ENCODE measurements around the gene RBM19. TPM values are rescaled to one million over a fixed set of nuclear protein-coding genes. Genes with fewer than 3 reads are reported as not detected.

Gene RBM19
- total RNA-seq, 1 experiment from 2014 or later: 35.7 TPM

- BruUV-seq (replicated peaks): no TSS peak
- ChIA-PET POLR2A (no interaction called here), CTCF (no interaction called here)
- Histone ChIP-seq H3K4me1 (peaks cover 9% of the 10 kb centered on the region), H3K36me3 (ENCODE audit: control insufficient read depth, insufficient read depth, low read length) (no peaks in the 10 kb centered on the region), H3K4me3 (ENCODE audit: low read depth, low read length) (no peak overlapping the region), H3K27me3 (replicated peaks; ENCODE audit: control insufficient read depth, insufficient read depth, low read length) (no peaks in the 10 kb centered on the region), H3K9me3 (peaks cover 6% of the 10 kb centered on the region; the same call in 1 of the 2 replicates)
- no peak for TF ChIP-seq CTCF (IDR thresholded peaks at IDR 0.05; ENCODE audit: insufficient read depth in 1 of 2, low read depth in 1 of 2, low read length in 1 of 2, severe bottlenecking in 1 of 2, unreplicated experiment in 1 of 2)
- no peak for DNase-seq
- intact Hi-C loops (cut with micrococcal nuclease; ENCODE audit: unreplicated experiment): no loop called here
- Mint-ChIP-seq H3K27ac (ENCODE audit: unreplicated experiment) (no peak overlapping the region), H3K9me3 (ENCODE audit: unreplicated experiment) (no peaks in the 10 kb centered on the region), H3K27me3 (ENCODE audit: insufficient read depth, unreplicated experiment) (no peaks in the 10 kb centered on the region), H3K4me1 (ENCODE audit: low read depth, unreplicated experiment) (peaks cover 3% of the 10 kb centered on the region), H3K36me3 (ENCODE audit: insufficient read depth, unreplicated experiment) (peaks cover 5% of the 10 kb centered on the region), H3K4me3 (ENCODE audit: unreplicated experiment) (no peak overlapping the region)
These were observed 163.0 kb downstream of the RBM19 start for GRCh38 chr12:113802966-113803758.

GRCh38 chr12:113802000-113802749, 163.9 kb downstream of the RBM19 start:
- no peaks in the 10 kb centered on the region for H3K4me1 ChIP-seq
- Mint-ChIP-seq H3K27ac (ENCODE audit: unreplicated experiment) (no peak overlapping the region), H3K36me3 (ENCODE audit: insufficient read depth, unreplicated experiment) (peaks cover 5% of the 10 kb centered on the region), H3K4me3 (ENCODE audit: unreplicated experiment) (no peak overlapping the region), H3K4me1 (ENCODE audit: low read depth, unreplicated experiment) (no peaks in the 10 kb centered on the region), H3K9me3 (ENCODE audit: unreplicated experiment) (no peaks in the 10 kb centered on the region), H3K27me3 (ENCODE audit: insufficient read depth, unreplicated experiment) (no peaks in the 10 kb centered on the region)
- H3K4me3 ChIP-seq (ENCODE audit: low read depth, low read length): no peak overlapping the region
- no peaks in the 10 kb centered on the region for H3K27me3 ChIP-seq (replicated peaks; ENCODE audit: control insufficient read depth, insufficient read depth, low read length)
- intact Hi-C loops (cut with micrococcal nuclease; ENCODE audit: unreplicated experiment): no loop called here
- H3K9me3 ChIP-seq: peaks cover 6% of the 10 kb centered on the region; the same call in 1 of the 2 replicates
- TF ChIP-seq CTCF (IDR thresholded peaks at IDR 0.05; ENCODE audit: insufficient read depth in 1 of 2, low read depth in 1 of 2, low read length in 1 of 2, severe bottlenecking in 1 of 2, unreplicated experiment in 1 of 2): no peak
- no peak for DNase-seq
- CTCF ChIA-PET: no interaction called here
- POLR2A ChIA-PET: no interaction called here
- BruUV-seq (replicated peaks): no TSS peak
- no peaks in the 10 kb centered on the region for H3K36me3 ChIP-seq (ENCODE audit: control insufficient read depth, insufficient read depth, low read length)

GRCh38 chr12:113800201-113800600, 165.9 kb downstream of the RBM19 start:
- no TSS peak for BruUV-seq (replicated peaks)
- no peaks in the 10 kb centered on the region for H3K9me3 ChIP-seq
- DNase-seq: no peak

More at GRCh38 chr12:113800201-113800600, 165.9 kb downstream of the RBM19 start:
- Histone ChIP-seq H3K4me3 (ENCODE audit: low read depth, low read length) (no peak overlapping the region), H3K36me3 (ENCODE audit: control insufficient read depth, insufficient read depth, low read length) (no peaks in the 10 kb centered on the region), H3K4me1 (no peaks in the 10 kb centered on the region), H3K27me3 (replicated peaks; ENCODE audit: control insufficient read depth, insufficient read depth, low read length) (no peaks in the 10 kb centered on the region)
- H3K9me3 Mint-ChIP-seq (ENCODE audit: unreplicated experiment): no peaks in the 10 kb centered on the region
- no peak for TF ChIP-seq CTCF (IDR thresholded peaks at IDR 0.05; ENCODE audit: insufficient read depth in 1 of 2, low read depth in 1 of 2, low read length in 1 of 2, severe bottlenecking in 1 of 2, unreplicated experiment in 1 of 2)
- CTCF ChIA-PET: no interaction called here
- H3K27ac Mint-ChIP-seq (ENCODE audit: unreplicated experiment): no peak overlapping the region
- H3K4me3 Mint-ChIP-seq (ENCODE audit: unreplicated experiment): no peak overlapping the region
- POLR2A ChIA-PET: no interaction called here
- H3K27me3 Mint-ChIP-seq (ENCODE audit: insufficient read depth, unreplicated experiment): no peaks in the 10 kb centered on the region
- H3K4me1 Mint-ChIP-seq (ENCODE audit: low read depth, unreplicated experiment): no peaks in the 10 kb centered on the region
- peaks cover 11% of the 10 kb centered on the region for H3K36me3 Mint-ChIP-seq (ENCODE audit: insufficient read depth, unreplicated experiment)
- intact Hi-C loops (cut with micrococcal nuclease; ENCODE audit: unreplicated experiment): no loop called here

All from Caco-2 (cell line).